NCI-H146 (cell line): ENCODE results near the gene NDUFA13.
A peak's percentile ranks its signal among the peaks of the same experiment; 100 is the strongest.

ENCODE experiments used
- DNase-seq: peaks from one replicate; lab custom pipeline; 2025; lab: John Stamatoyannopoulos, UW

Gene NDUFA13

GRCh38 chr19:19570571-19570970 lies 54.5 kb downstream of the NDUFA13 start:
- no peak for DNase-seq

DNA sequence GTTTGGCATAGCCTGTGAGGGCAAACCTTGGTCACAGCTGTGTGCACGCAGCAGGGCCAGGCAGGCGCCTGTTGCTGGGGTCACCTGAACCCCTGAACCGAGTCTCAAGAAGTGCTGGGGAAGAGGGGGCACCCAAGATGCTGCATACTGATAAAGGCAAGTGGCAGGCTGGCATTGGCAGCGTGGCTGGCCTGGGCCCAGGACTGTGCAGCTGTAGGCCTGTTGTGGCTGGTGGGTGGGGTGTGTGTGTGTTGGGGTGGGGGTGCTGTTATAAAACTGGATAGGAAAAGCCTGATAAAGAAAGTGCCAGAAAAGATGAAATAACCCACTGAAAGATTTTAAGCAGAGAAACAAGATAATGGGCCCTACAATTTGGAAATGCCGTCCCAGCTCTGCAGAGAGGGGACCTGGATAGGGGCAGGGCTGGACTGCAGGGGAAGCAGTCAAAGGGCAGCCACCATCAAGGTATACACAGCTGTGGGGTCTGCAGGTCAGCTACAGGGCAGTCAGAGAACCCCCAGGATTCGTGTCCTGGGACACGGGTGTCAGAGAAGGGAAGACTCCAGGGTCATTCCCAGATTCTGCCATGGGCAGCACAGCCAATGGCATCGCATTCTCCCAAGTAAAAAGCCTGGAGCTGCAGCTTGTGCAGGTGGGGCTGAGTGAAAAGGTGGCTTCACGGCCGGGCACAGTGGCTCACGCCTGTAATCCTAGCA lies 55.2 kb downstream of the NDUFA13 start:
- DNase-seq = no peak

- peak; percentile 99 for DNase-seq
These were observed 59.4 kb downstream of the NDUFA13 start for GRCh38 chr19:19575411-19575810.
